ENCODE measurements around the gene MICU2.

Gene MICU2

DNA sequence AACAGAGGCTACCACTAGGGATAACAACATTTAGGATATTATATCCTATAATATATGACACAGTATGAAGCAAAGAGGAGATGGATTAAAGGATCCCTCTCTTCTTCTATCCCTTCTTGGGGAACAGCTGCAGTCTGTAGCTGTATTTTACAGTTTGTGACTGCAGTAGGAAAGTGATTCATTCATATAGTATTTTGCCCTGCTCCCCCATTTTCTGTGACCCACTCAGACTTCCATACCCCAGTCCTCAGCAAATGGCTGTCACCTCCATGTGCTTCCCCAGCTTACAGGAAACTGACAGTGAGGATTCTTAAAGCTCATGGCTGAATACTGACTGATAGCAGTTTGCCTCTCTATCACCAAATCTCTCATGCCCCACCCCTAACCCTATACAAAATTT lies 27.5 kb downstream of the MICU2 start:
- Histone ChIP-seq H3K4me2 (ENCODE audit: low read depth, low read length, poor library complexity, severe bottlenecking) (no peak overlapping the region), H3K36me3 (ENCODE audit: low read length) (no peaks in the 10 kb centered on the region), H3K79me2 (ENCODE audit: insufficient read depth, low read length) (peaks cover 79% of the 10 kb centered on the region), H3K4me3 (ENCODE audit: insufficient read depth, low read length, poor library complexity, severe bottlenecking) (no peak overlapping the region), H3K27ac (ENCODE audit: low read depth, low read length) (no peak overlapping the region), H3F3A (ENCODE audit: insufficient read depth) (peaks cover 8% of the 10 kb centered on the region; the same call in 1 of the 2 replicates), H3K9me3 (ENCODE audit: insufficient read depth, low read length) (no peaks in the 10 kb centered on the region), H3K9ac (ENCODE audit: low read length) (no peak overlapping the region), H3K9me2 (replicated peaks; ENCODE audit: insufficient read depth, low read length) (no peaks in the 10 kb centered on the region), H3K27me3 (ENCODE audit: low read length) (no peaks in the 10 kb centered on the region), H2AFZ (ENCODE audit: low read depth, low read length, severe bottlenecking) (no peak overlapping the region), H4K20me1 (ENCODE audit: low read depth, low read length) (no peaks in the 10 kb centered on the region)
- no peak for TF ChIP-seq EZH2phosphoT487 (conservative IDR thresholded peaks at IDR 0.05; ENCODE audit: low read length)
- TF ChIP-seq, protein P1, sequence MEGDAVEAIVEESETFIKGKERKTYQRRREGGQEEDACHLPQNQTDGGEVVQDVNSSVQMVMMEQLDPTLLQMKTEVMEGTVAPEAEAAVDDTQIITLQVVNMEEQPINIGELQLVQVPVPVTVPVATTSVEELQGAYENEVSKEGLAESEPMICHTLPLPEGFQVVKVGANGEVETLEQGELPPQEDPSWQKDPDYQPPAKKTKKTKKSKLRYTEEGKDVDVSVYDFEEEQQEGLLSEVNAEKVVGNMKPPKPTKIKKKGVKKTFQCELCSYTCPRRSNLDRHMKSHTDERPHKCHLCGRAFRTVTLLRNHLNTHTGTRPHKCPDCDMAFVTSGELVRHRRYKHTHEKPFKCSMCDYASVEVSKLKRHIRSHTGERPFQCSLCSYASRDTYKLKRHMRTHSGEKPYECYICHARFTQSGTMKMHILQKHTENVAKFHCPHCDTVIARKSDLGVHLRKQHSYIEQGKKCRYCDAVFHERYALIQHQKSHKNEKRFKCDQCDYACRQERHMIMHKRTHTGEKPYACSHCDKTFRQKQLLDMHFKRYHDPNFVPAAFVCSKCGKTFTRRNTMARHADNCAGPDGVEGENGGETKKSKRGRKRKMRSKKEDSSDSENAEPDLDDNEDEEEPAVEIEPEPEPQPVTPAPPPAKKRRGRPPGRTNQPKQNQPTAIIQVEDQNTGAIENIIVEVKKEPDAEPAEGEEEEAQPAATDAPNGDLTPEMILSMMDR (IDR thresholded peaks at IDR 0.05; ENCODE audit: insufficient read depth, low read length, poor library complexity, severe bottlenecking) = no peak

- Histone ChIP-seq H4K20me1 (ENCODE audit: low read depth, low read length) (no peaks in the 10 kb centered on the region), H3K4me2 (ENCODE audit: low read depth, low read length, poor library complexity, severe bottlenecking) (no peak overlapping the region), H3K9me3 (ENCODE audit: insufficient read depth, low read length) (no peaks in the 10 kb centered on the region), H3F3A (ENCODE audit: insufficient read depth) (no peaks in the 10 kb centered on the region), H3K4me3 (ENCODE audit: insufficient read depth, low read length, poor library complexity, severe bottlenecking) (no peak overlapping the region), H3K27ac (ENCODE audit: low read depth, low read length) (no peak overlapping the region), H3K36me3 (ENCODE audit: low read length) (no peaks in the 10 kb centered on the region), H3K27me3 (ENCODE audit: low read length) (no peaks in the 10 kb centered on the region), H3K9me2 (replicated peaks; ENCODE audit: insufficient read depth, low read length) (no peaks in the 10 kb centered on the region), H3K79me2 (ENCODE audit: insufficient read depth, low read length) (peaks cover 67% of the 10 kb centered on the region), H3K9ac (ENCODE audit: low read length) (no peak overlapping the region), H2AFZ (ENCODE audit: low read depth, low read length, severe bottlenecking) (no peak overlapping the region)
- TF ChIP-seq EZH2phosphoT487 (conservative IDR thresholded peaks at IDR 0.05; ENCODE audit: low read length) = no peak
- TF ChIP-seq, protein P1 (IDR thresholded peaks at IDR 0.05; ENCODE audit: insufficient read depth, low read length, poor library complexity, severe bottlenecking) = no peak
Observed at GRCh38 chr13:21573920-21574712, 29.9 kb downstream of the MICU2 start.

- Histone ChIP-seq H3K27me3 (ENCODE audit: low read length) (no peaks in the 10 kb centered on the region), H4K20me1 (ENCODE audit: low read depth, low read length) (no peaks in the 10 kb centered on the region)
Observed at GRCh38 chr13:21569686-21570085, 34.3 kb downstream of the MICU2 start.

More at GRCh38 chr13:21569686-21570085, 34.3 kb downstream of the MICU2 start:
- no peak overlapping the region for H3K27ac ChIP-seq (ENCODE audit: low read depth, low read length)
- H3K79me2 ChIP-seq (ENCODE audit: insufficient read depth, low read length) = peaks cover 42% of the 10 kb centered on the region; the same call in 1 of the 2 replicates
- no peak overlapping the region for H3K9ac ChIP-seq (ENCODE audit: low read length)
- H3K4me2 ChIP-seq (ENCODE audit: low read depth, low read length, poor library complexity, severe bottlenecking) = no peak overlapping the region
- H3K4me3 ChIP-seq (ENCODE audit: insufficient read depth, low read length, poor library complexity, severe bottlenecking) = no peak overlapping the region
- no peak for TF ChIP-seq EZH2phosphoT487 (conservative IDR thresholded peaks at IDR 0.05; ENCODE audit: low read length)
- TF ChIP-seq, protein P1 (IDR thresholded peaks at IDR 0.05; ENCODE audit: insufficient read depth, low read length, poor library complexity, severe bottlenecking) = no peak
- H3K9me3 ChIP-seq (ENCODE audit: insufficient read depth, low read length) = no peaks in the 10 kb centered on the region
- no peaks in the 10 kb centered on the region for H3K9me2 ChIP-seq (replicated peaks; ENCODE audit: insufficient read depth, low read length)
- peaks cover 9% of the 10 kb centered on the region for H3K36me3 ChIP-seq (ENCODE audit: low read length)
- no peak overlapping the region for H2AFZ ChIP-seq (ENCODE audit: low read depth, low read length, severe bottlenecking)
- no peaks in the 10 kb centered on the region for H3F3A ChIP-seq (ENCODE audit: insufficient read depth)
